GM12865 (cell line): ENCODE data around the gene EVI5L.

ENCODE experiments used
- DNase-seq: peaks from one replicate; pipeline ENCODE4 v3.0.0; 2010; ENCODE audit warnings: low read depth
- H3K4me3 ChIP-seq: 2 replicates; pipeline ENCODE4 v1.5.1; 2011; ENCODE audit warnings: mild to moderate bottlenecking, low read depth, low read length, control low read depth
- TF ChIP-seq, protein P1 (sequence below): IDR thresholded peaks from 2 replicates; pipeline ENCODE4 v1.5.1; 2011; ENCODE audit warnings: low read length, control low read depth, low read depth, inconsistent platforms; ENCODE audit not compliant: insufficient read depth; ENCODE audit errors: missing control alignments

EVI5L gene

DNA sequence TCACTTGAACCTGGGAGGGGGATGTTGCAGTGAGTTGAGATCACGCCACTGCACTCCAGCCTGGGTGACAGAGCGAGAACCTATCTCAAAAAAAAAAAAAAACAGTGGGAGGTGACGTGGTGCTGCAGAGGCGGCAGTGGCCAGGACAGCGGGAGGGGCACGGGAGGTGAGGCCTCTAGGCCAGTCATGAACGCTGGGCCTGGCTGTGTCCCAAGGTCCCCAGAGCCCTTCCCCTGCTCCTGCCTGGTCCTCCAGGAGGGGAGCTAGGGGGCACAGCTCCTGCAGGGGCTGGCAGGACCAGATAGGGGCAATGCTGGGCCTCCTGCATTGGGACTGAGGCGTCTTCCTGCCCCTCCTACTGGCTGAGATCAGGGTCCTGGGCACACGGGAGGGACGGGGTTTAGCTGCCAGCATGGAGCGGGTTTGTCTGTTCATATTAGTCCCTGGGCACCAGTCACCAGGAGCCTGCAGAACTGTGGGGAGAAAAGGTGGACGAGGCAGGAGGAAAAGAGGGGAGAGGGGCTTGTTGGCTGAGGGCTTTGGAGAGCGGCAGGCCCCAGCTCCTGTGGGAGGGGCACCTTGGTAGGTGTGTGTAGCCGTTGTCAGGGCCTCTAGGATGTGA, 78.2 kb downstream of the EVI5L start:
- TF ChIP-seq, protein P1, sequence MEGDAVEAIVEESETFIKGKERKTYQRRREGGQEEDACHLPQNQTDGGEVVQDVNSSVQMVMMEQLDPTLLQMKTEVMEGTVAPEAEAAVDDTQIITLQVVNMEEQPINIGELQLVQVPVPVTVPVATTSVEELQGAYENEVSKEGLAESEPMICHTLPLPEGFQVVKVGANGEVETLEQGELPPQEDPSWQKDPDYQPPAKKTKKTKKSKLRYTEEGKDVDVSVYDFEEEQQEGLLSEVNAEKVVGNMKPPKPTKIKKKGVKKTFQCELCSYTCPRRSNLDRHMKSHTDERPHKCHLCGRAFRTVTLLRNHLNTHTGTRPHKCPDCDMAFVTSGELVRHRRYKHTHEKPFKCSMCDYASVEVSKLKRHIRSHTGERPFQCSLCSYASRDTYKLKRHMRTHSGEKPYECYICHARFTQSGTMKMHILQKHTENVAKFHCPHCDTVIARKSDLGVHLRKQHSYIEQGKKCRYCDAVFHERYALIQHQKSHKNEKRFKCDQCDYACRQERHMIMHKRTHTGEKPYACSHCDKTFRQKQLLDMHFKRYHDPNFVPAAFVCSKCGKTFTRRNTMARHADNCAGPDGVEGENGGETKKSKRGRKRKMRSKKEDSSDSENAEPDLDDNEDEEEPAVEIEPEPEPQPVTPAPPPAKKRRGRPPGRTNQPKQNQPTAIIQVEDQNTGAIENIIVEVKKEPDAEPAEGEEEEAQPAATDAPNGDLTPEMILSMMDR, result no peak
- no peak for DNase-seq
- no peak overlapping the region for H3K4me3 ChIP-seq

DNA sequence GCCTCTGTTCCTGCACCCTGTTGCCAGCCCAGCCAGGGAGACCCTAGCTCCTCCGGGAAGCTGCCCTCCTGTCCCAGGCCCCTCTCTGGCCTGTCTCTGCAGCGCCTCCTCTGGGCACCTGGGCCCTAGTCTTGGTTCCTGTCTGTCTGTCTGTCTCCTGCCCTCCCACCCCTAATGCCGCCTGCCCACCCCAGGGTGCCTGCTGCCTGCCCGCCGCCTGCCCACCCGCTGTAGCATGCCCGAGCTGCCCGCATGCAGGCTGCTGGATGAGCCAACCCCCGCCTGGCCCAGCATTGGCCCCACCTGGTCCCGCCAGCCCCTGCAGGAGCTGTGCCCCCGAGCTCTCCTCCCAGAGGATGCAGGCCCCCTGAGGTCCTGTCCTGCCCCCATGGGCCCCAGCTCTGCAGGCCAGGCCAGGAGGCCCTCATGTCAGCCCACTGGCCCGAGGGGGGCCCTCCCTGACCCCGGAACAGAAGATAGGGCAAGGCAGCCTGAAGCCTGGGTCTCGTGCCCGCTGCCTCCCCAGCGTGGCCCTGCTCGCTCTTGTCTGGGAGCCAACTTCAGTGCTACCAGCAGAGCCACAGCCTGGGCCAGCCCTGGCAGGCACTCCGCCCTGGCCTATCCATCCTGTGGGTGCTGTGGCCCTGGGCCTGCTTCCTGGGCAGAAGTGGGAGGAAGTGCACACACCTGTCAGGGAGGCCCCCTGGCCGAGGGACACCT, 78.9 kb downstream of the EVI5L start:
- DNase-seq, result no peak
- TF ChIP-seq, protein P1, result no peak
- no peak overlapping the region for H3K4me3 ChIP-seq

DNA sequence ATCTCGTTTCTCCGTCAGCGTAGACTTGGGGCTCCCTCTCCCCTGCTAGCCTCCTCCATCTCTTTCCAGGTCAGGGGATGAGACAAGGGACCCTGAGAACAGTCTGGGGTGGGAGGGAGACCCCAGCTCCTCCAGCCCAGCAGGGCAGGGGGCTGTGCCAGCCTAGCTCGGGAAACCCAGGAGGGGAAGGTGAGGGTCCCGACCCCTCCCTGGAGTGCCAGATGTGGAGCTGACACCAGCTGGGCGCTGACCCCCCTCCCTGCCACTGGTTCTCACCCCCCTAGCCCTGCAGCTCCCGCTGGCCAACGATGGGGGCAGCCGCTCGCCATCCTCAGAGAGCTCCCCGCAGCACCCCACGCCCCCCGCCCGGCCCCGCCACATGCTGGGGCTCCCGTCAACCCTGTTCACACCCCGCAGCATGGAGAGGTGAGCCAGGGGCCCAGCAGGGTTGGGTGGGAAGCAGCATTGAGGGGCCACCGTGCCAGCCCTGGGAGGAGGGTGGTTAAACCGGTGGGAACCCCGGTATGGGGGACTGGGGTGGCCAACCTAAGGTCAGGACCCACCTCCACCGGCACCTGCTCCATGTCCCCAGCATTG, 79.6 kb downstream of the EVI5L start:
- TF ChIP-seq, protein P1, result no peak
- H3K4me3 ChIP-seq, result no peak overlapping the region
- no peak for DNase-seq

DNA sequence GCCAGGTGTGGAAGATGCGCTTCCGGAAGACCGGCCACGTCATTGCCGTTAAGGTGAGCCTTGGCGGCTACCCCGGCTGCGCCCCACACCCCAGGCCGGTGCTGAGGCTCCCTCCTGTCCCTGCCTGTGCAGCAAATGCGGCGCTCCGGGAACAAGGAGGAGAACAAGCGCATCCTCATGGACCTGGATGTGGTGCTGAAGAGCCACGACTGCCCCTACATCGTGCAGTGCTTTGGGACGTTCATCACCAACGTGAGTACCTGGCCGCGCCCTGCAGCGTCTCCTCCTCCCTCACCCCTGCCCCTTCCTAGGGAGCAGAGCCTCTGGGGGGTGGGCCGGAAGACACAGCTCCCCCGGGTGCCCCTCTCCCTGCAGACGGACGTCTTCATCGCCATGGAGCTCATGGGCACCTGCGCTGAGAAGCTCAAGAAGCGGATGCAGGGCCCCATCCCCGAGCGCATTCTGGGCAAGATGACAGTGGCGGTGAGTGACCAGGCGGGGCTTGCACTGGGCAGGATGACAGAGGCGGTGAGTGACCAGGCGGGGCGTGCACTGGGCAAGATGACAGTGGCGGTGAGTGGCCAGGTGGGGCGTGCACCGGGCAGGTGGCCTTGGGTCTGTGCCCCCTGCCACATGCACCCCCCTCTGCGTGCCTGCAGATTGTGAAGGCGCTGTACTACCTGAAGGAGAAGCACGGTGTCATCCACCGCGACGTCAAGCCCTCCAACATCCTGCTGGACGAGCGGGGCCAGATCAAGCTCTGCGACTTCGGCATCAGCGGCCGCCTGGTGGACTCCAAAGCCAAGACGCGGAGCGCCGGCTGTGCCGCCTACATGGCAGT, 80.5 kb downstream of the EVI5L start:
- DNase-seq, result no peak
- no peak overlapping the region for H3K4me3 ChIP-seq
- TF ChIP-seq, protein P1, result no peak

DNA sequence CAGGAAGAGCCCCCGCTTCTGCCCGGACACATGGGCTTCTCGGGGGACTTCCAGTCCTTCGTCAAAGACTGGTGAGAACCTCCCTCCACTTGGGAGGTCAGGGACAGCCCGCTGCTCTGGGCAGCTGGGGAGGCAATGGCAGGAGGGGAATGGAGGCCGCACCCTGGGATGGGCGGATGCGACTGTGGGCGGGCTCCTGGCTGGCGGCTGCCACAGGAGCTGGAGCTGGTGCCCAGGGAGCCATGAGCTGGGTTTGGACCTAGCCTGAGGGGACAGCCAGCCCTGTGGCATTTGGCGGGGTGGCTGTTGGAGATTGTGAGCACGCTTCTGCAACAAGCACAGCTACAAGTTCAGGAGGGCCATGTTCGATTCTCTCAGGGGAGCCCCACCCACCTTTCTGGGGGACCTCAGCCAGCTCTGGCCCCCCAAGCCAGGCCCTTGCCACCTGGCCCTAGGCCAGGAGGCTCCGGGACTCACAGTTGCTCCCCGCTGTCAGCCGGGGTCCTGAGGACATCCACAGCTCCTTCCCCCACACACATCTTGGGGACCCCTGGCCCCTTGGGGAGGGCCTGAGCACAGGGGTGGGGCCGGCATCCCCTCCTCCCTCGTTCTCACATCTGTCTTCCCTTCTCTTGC, 81.6 kb downstream of the EVI5L start:
- no peak overlapping the region for H3K4me3 ChIP-seq
- TF ChIP-seq, protein P1, result no peak
- DNase-seq, result no peak

DNA sequence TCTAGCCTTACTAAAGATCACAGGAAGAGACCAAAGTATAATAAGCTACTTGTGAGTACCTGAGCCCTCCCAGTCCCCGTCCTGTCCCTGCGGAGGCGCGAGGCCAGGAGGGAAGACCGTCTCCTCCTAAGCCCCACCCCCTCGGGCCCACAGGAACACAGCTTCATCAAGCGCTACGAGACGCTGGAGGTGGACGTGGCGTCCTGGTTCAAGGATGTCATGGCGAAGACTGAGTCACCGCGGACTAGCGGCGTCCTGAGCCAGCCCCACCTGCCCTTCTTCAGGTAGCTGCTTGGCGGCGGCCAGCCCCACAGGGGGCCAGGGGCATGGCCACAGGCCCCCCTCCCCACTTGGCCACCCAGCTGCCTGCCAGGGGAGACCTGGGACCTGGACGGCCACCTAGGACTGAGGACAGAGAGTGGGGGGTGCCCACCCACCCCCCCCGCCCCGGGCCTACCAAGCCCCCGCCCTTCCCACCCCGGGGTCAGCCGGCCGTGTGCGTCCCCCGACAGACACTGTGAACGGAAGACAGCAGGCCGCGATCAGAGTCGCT, 82.2 kb downstream of the EVI5L start:
- no peak for DNase-seq
- H3K4me3 ChIP-seq, result no peak overlapping the region
- TF ChIP-seq, protein P1, result no peak
